GM21515 (cell line): ENCODE results near the gene SLC23A2.
"Not testable (repeated sequence)": the region's sequence is repeated elsewhere in the genome, so short reads cannot be mapped to it uniquely, and the experiment has no call there.

ENCODE experiments used
- ATAC-seq: cut with Tn5 transposase; IDR thresholded peaks from one replicate; pipeline ENCODE4 v1.9.1; 2021; ENCODE audit not compliant: unreplicated experiment

The SLC23A2 gene

DNA sequence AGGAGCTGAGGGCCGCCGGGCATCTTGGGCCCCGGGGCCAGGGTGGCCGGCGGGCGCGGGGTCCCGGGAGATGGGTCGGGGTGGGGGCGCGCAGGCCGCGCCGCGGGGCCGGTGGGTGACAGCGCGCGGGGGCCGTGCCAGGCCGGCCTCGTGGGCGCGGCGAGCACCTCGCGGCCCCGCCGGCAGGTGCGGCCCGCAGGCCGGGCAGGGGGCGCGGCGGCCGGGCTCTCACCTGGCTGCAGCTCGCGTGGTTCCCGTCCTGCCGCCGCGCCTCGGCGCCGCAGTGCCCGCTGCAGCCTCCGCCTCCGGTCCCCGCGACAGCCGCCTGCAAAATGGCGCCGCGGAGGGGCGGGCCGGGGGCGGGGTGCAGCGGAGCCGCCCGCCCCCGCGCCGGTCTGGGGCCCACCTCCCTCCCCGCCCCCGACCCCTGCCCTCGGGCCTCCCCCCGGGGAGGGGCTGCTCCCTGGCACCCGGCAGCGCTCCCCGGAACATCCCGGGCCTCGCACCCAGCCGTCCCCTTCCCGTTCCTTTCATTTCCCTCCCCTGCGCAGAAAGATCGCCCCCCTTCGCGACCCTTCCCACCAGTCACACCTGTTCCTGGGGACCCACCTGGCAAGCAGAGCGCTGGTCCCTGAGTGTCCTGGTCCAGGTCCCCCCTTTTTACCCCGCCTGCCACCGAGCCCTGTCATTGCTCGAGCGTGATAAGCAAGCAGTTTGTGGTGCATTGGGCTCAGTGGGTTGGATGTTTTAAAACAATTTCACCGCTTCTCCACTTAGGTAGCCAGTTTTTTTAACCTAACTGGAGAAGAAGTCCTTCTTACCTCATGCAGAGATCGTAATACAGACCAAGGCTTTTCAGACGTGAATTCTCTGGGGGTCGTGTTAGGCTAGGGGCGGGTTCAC, at the start of gene SLC23A2:
Gene SLC23A2 (minus strand): TSS at position 337 of the 903 bp plus-strand sequence. CDS start 68,948 bp downstream, outside the sequence.
- peak; percentile 65 for ATAC-seq

DNA sequence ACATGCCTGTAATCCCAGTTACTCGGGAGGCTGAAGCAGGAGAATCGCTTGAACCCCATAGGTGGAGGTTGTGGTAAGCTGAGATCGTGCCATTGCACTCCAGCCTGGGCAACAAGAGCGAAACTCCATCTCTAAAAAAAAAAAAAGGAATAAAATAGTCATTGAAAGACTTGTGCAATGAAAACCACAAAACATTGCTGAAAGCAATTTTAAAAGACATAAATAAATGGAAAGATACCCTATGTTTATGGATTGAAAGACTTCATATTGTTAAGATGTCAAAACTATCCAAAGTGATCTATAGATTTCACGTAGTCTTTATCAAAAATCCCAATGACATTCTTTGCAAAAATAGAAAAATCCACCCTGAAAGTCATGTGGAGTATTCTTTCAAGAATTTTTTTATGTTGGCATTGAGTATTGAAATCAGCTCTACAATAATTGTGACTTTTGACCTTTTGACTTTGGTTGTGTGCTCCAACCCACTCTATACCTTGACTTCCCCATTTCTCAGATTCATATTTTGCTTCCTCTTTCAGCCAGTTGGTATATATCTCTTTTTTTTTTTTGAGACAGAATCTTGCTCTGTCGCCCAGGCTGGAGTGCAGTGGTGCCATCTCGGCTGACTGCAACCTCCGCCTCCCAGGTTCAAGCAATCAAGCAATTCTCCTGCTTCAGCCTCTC, 45.5 kb upstream of the SLC23A2 start:
- ATAC-seq, result no peak

- no peak for ATAC-seq
Measured at GRCh38 chr20:5045906-5046305, 44.6 kb upstream of the SLC23A2 start.

DNA sequence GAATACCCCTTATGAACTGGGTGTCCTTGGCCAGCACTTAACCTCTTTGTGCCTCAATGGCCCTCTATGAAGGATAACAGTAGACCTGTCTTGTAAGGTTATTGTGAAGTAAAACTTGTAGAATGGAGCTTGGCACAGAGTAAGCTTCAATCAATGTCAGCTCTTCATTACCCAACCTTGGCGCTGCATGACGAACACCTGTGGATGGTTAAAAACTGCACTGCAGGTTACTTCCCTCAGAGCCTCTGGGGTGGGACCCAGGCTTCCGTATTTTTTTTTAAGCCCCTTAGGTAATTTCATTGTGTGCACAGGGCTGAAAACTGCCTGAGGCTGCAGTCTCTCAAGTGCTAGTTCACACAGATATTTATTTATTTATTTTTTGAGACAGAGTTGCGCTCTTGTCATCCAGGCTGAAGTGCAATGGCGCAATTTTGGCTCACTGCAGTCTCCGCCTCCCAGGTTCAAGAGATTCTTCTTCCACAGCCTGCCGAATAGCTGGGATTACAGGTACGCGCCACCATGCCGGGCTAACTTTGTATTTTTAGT, 42.8 kb upstream of the SLC23A2 start:
- ATAC-seq, result no peak

GRCh38 chr20:5041433-5041832, 40.1 kb upstream of the SLC23A2 start:
- ATAC-seq, result no peak

DNA sequence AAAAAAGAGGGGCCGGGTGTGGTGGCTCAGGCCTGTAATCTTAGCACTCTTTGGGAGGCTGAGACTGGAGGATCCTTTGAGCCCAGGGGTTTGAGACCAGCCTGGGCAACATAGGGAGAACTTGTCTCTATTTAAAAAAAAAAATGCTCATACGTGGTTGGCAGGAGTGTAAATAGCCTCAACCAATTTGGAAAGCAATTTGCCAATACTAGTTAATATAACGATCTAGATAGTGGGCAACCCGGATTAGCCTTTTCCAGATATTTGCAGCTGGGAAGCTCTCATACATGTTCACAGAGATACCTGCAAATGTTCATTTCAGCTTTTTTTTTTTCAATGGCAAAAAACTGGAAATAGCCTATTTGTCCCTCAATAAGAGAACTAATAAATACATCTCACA, 39.0 kb upstream of the SLC23A2 start:
- no peak for ATAC-seq

DNA sequence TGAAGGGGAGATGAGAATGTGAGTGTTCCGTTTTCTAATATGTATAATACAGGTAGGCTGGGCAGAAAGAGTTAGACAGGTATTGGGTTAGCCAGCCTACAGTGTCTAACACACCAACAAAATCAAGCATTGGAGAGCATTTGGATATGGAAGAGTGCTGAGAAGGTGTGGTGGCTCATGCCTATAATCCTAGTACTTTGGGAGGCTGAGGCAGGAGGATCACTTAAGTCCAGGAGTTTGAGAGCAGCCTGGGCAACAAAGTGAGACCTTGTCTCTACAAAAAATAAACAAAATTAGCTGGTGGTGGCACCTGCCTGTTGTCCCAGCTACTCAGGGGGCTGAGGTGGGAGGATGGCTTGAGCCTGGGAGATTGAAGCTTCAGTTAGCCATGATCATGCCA, 38.6 kb upstream of the SLC23A2 start:
- ATAC-seq, result no peak

GRCh38 chr20:5039255-5039657, 37.9 kb upstream of the SLC23A2 start:
- no peak for ATAC-seq

DNA sequence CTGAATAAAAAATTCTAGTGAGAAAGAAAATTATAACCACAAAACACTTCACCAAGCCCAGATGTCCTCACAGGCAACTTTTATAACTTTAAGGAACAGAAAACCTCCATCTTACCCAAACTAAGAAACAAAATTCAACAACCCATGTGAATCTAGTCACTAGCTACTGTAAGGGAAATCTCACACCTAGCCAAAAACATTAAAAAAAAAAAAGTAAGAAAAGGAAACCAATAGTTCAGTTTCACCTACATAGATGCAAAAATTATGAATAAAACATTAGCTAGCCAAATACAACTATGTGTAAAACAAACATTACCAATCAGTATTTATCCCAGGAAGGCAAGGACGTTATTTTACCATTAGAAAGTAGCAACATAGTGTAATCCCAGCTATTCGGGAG, 35.5 kb upstream of the SLC23A2 start:
- no peak for ATAC-seq

DNA sequence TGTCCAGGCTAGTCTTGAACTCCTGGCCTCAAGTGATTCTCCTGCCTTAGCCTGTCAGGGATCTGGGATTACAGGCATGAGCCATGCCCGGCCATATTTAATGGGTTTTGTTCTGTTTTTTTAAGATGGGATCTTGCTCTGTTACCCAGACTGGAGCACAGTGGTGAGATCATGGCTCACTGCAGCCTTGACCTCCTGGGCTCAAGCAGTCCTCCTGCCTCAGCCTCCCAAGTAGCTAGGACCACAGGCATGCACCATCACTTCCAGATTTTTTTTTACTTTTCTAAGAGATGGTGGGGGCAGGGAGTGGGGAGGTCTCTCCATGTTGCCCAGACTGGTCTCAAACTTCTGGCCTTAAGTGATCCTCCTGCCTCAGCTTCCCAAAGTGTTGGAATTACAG, 34.2 kb upstream of the SLC23A2 start:
- not testable (repeated sequence) for ATAC-seq

DNA sequence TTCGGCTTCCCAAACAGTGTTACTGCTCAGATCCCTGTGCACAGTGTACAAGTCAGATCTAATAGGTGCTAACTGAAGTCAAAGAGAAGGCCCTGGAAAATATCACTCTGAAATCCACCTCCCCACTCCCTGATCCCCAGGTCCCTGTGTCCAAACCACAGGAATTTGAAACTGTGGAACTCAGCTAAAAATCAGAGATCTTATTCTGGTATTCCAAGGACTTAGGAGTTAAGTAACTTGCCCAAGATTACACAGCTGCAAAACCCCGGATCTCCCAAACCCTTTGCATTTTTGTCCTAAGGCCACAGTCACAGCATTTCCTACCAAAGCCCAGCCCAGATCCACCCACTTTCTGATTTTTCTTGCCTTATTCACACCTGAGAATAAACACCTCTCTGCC, 32.3 kb upstream of the SLC23A2 start:
- no peak for ATAC-seq

- ATAC-seq, result not testable (repeated sequence)
Measured at GRCh38 chr20:5031701-5032100, 30.4 kb upstream of the SLC23A2 start.

GRCh38 chr20:5031206-5031557, 29.9 kb upstream of the SLC23A2 start:
- ATAC-seq, result no peak

- ATAC-seq, result no peak
Measured at GRCh38 chr20:5030348-5031205, 29.3 kb upstream of the SLC23A2 start.

DNA sequence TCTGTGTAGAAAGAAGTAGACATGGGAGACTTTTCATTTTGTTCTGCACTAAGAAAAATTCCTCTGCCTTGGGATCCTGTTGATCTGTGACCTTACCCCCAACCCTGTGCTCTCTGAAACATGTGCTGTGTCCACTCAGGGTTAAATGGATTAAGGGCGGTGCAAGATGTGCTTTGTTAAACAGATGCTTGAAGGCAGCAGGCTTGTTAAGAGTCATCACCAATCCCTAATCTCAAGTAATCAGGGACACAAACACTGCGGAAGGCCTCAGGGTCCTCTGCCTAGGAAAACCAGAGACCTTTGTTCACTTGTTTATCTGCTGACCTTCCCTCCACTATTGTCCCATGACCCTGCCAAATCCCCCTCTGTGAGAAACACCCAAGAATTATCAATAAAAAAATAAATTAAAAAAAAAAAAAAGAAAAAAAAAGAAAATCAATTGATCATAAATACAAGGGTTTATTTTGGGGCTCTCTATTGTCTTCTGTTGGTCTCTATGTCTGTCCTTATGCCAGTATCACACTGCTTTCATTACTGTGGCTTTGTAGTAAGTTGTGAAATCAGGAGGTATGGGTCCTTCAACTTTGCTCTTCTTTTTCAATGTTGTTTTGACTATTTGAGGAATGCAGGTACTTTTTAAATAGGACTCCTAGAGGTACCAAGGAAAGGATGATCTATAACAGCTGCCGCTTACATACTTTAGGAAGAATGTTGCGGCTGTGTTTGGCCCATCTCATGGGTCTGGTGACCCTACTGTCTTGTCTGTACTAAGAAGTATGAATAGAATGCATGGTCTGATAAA, 27.1 kb upstream of the SLC23A2 start:
- not testable (repeated sequence) for ATAC-seq

DNA sequence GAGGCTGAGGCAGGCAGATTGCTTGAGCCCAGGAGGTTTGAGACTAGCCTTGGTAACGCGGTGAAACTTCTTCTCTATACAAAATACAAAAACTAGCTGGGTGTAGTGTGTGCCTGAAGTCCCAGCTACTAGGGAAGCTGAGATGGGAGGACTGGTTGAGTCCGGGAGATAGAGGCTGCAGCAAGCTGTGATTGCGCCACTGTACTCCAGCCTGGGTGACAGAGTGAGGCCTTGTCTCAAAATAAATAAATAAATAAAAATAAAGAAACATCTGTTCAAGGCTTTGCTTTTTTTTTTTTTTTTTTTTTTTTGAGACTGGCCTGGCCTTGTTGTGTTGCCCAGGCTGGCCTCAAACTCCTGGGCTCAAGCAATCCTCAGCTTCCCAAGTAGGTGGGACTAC, 23.7 kb upstream of the SLC23A2 start:
- no peak for ATAC-seq

GRCh38 chr20:5024103-5024502, 22.8 kb upstream of the SLC23A2 start:
- ATAC-seq, result no peak

DNA sequence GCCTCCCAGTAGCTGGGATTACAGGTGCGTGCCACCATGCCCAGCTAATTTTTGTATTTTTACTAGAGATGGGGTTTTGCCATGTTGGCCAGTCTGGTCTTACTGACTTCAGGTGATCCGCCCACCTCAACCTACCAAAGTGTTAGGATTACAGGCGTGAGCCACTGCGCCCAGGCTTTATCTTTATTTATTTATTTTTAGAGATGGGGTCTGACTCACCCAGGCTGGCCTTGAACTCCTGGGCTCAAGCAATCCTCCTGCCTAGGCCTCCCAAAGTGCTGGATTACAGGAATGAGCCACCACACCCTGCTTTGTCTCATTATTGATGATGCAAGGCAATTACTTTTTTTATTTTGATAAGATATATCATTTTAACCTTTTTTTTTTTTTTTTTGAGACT, 21.9 kb upstream of the SLC23A2 start:
- ATAC-seq, result not testable (repeated sequence)

DNA sequence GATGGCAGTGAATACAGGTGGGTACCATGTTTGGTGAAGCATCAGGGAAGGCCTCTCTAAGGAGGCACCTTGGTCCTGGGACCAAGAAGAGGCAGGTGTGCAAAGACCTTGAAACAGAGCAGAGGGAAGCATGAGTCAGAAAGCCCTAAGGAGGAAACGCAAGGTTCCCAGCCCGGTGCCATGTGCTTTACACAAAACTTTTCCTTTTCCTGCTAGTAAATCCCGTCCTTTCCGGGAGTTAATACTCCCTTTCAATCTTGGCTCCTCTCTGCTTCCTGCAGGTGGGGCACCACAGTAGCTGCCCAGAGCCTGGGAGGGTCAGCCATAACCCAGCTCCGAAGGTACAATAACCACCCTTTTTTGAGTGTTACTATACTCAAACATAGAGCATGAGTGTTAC, 19.4 kb upstream of the SLC23A2 start:
- ATAC-seq, result no peak
